Panc1 (cell line): ENCODE measurements around the gene AHDC1. TPM values are rescaled to one million over a fixed set of nuclear protein-coding genes. Genes with fewer than 3 reads are reported as not detected.

Source experiments
- ATAC-seq: fragments of 200-7000 bp; cut with Tn5 transposase; 2 replicates; pipeline ENCODE4 v1.9.1; 2020; ENCODE audit warnings: mild to moderate bottlenecking, moderate library complexity
- BruUV-seq: library from RNA; stranded (reverse); fragments of 400-500 nt; replicated peaks from 2 replicates; lab custom pipeline; 2021; lab: Mats Ljungman, UMichigan
- CTCF ChIA-PET: fragments of 300-600 bp; sonication (Branson Sonifier 250); formaldehyde crosslinking; loops from one replicate; lab custom pipeline; 2022; ENCODE audit warnings: antibody characterized with exemption; lab: Charles Lee
- POLR2A ChIA-PET: fragments of 300-600 bp; sonication (Branson Sonifier 250); formaldehyde crosslinking; loops from one replicate; lab custom pipeline; 2022; ENCODE audit warnings: antibody characterized with exemption; lab: Charles Lee
- DNase-seq: peaks from one replicate; pipeline ENCODE4 v3.0.0-alpha.2; 2010; ENCODE audit warnings: low read depth, low spot score
- H3K27ac ChIP-seq: 2 replicates; pipeline ENCODE4 v1.5.1; 2011; ENCODE audit warnings: mild to moderate bottlenecking, low read length, inconsistent platforms
- H3K27me3 ChIP-seq: fragments of 200-500 bp; sonication (Bioruptor generic); 2 replicates; pipeline ENCODE4 v1.6.0; 2014; ENCODE audit warnings: low read length, inconsistent platforms; ENCODE audit not compliant: control insufficient read depth, insufficient read depth
- H3K36me3 ChIP-seq: fragments of 200-500 bp; sonication (Bioruptor generic); 2 replicates; pipeline ENCODE4 v1.5.1; 2014; ENCODE audit warnings: inconsistent platforms, mild to moderate bottlenecking, low read length, moderate library complexity; ENCODE audit not compliant: control insufficient read depth, insufficient read depth
- H3K4me1 ChIP-seq: 2 replicates; pipeline ENCODE4 v1.5.1; 2011; ENCODE audit warnings: inconsistent platforms, mild to moderate bottlenecking, low read length, moderate library complexity; ENCODE audit not compliant: control insufficient read depth, insufficient read depth
- H3K4me3 ChIP-seq, 2 experiments: 2 replicates each; pipeline ENCODE4 v1.5.1; 2011 to 2012; ENCODE audit warnings: low read depth in 2 of 2, low read length in 2 of 2, mild to moderate bottlenecking in 2 of 2, inconsistent platforms in 1 of 2, moderate library complexity in 1 of 2
- H3K9me3 ChIP-seq: fragments of 200-500 bp; sonication (Bioruptor generic); 2 replicates; pipeline ENCODE4 v1.5.1; 2014; ENCODE audit warnings: low read depth, mild to moderate bottlenecking, inconsistent platforms, low read length, moderate library complexity; ENCODE audit not compliant: control insufficient read depth, insufficient read depth
- CTCF ChIP-seq: fragments of 450-650 bp; IDR thresholded peaks from 2 replicates; pipeline ENCODE4 v1.5.1; 2017; ENCODE audit warnings: mild to moderate bottlenecking
- POLR2AphosphoS5 ChIP-seq: IDR thresholded peaks from 2 replicates; pipeline ENCODE4 v1.6.1; 2012; ENCODE audit warnings: mild to moderate bottlenecking, low read depth, low read length, moderate library complexity
- REST ChIP-seq, 2 experiments: IDR thresholded peaks; 2 replicates each; pipeline ENCODE4 v1.6.1; 2011 to 2012; ENCODE audit warnings: low read depth in 2 of 2, control low read depth in 1 of 2, low read length in 1 of 2, mild to moderate bottlenecking in 1 of 2, moderate library complexity in 1 of 2; ENCODE audit not compliant: insufficient read depth in 1 of 2
- SIN3A ChIP-seq: IDR thresholded peaks from 2 replicates; pipeline ENCODE4 v1.6.1; 2012; ENCODE audit warnings: low read depth, mild to moderate bottlenecking, low read length, moderate library complexity, borderline replicate concordance; ENCODE audit not compliant: insufficient read depth
- TCF7L2 ChIP-seq: IDR thresholded peaks from 2 replicates; pipeline ENCODE4 v1.6.1; 2011; ENCODE audit warnings: mild to moderate bottlenecking, low read depth, low read length, inconsistent platforms
- in situ Hi-C: cut with HindIII; loops from 2 replicates; pipeline ENCODE4 v1.10.0; 2016; ENCODE audit warnings: low sequenced_read_pairs, low pct_unique_long_range_greater_than_20kb
- intact Hi-C: fragments of 100-400 bp; cut with micrococcal nuclease; formaldehyde crosslinking; loops from one replicate; pipeline ENCODE4 v1.10.0; 2022; ENCODE audit not compliant: unreplicated experiment
- total RNA-seq: library from RNA; stranded (reverse); gene quantifications from one replicate; pipeline ENCODE4 v1.2.1, GENCODE V29; 2021; ENCODE audit not compliant: unreplicated experiment

The AHDC1 gene
- total RNA-seq, 1 experiment from 2014 or later: 47.1 TPM

GRCh38 chr1:27650171-27650538 is 46.2 kb upstream of the AHDC1 start:
- Histone ChIP-seq H3K27me3 (no peaks in the 10 kb centered on the region), H3K4me3 (no peak overlapping the region), H3K4me1 (peaks cover 2% of the 10 kb centered on the region), H3K27ac (no peak overlapping the region), H3K36me3 (no peaks in the 10 kb centered on the region), H3K9me3 (no peaks in the 10 kb centered on the region)
- ChIA-PET POLR2A (interaction anchor here (0.5 kb wide), 1 partner anchor 8 kb away, joined by 3 read pairs; no protein-coding TSS in a partner anchor), CTCF (interaction anchor here (1.1 kb wide), 1 partner anchor 75 kb away, joined by 5 read pairs; no protein-coding TSS in a partner anchor)
- in situ Hi-C loops: no loop called here
- no peak for DNase-seq
- TF ChIP-seq REST (IDR thresholded peaks at IDR 0.05; ENCODE audit: insufficient read depth in 1 of 2, low read depth in 2 of 2, low read length in 1 of 2) (no peak), TCF7L2 (no peak), SIN3A (no peak), POLR2AphosphoS5 (no peak), CTCF (no peak)
- no TSS peak for BruUV-seq
- ATAC-seq: no peak
- intact Hi-C loops: no loop called here

GRCh38 chr1:27649306-27649635 is 45.3 kb upstream of the AHDC1 start:
- intact Hi-C loops (no loop called here), in situ Hi-C loops (no loop called here)
- DNase-seq (no peak), ATAC-seq (no peak)
- Histone ChIP-seq H3K4me3 (no peak overlapping the region), H3K27me3 (no peaks in the 10 kb centered on the region), H3K36me3 (no peaks in the 10 kb centered on the region), H3K9me3 (no peaks in the 10 kb centered on the region), H3K27ac (no peak overlapping the region), H3K4me1 (peaks cover 2% of the 10 kb centered on the region; the same call in 1 of the 2 replicates)
- BruUV-seq: no TSS peak
- CTCF ChIA-PET: interaction anchor here (1.1 kb wide), 1 partner anchor 76 kb away, joined by 5 read pairs; no protein-coding TSS in a partner anchor
- TF ChIP-seq SIN3A: no peak
- no peak for TF ChIP-seq TCF7L2
- TF ChIP-seq REST (IDR thresholded peaks at IDR 0.05; ENCODE audit: insufficient read depth in 1 of 2, low read depth in 2 of 2, low read length in 1 of 2): no peak
- no peak for TF ChIP-seq CTCF
- TF ChIP-seq POLR2AphosphoS5: no peak
- POLR2A ChIA-PET: no interaction called here
